Stimulated activated CD8-positive, alpha-beta memory T cell treated with anti-CD3 and anti-CD28 coated beads, Interleukin-12 subunit alpha, Interleukin-12 subunit beta, amount 100 ng/mL, for 24 hours (primary cell): ENCODE data around the gene CELF4.
"Not testable (repeated sequence)": the region's sequence is repeated elsewhere in the genome, so short reads cannot be mapped to it uniquely, and the experiment has no call there.

ENCODE experiments used
- DNase-seq: peaks from one replicate; pipeline ENCODE4 v3.0.0-alpha.2; 2020; ENCODE audit errors: extremely low read depth

The CELF4 gene

GRCh38 chr18:37358061-37358460 lies 207.5 kb downstream of the CELF4 start:
- DNase-seq, result not testable (repeated sequence)

- DNase-seq, result no peak
These were observed 209.8 kb downstream of the CELF4 start for GRCh38 chr18:37355772-37356171.

- DNase-seq, result no peak
These were observed 214.5 kb downstream of the CELF4 start for GRCh38 chr18:37351110-37351509.

GRCh38 chr18:37348729-37349128 lies 216.9 kb downstream of the CELF4 start:
- DNase-seq, result no peak

GRCh38 chr18:37346048-37346447 lies 219.6 kb downstream of the CELF4 start:
- DNase-seq, result no peak

- DNase-seq, result no peak
These were observed 222.1 kb downstream of the CELF4 start for GRCh38 chr18:37343542-37343851.

- no peak for DNase-seq
These were observed 224.0 kb downstream of the CELF4 start for GRCh38 chr18:37341473-37342086.

- no peak for DNase-seq
These were observed 224.6 kb downstream of the CELF4 start for GRCh38 chr18:37341016-37341415.

GRCh38 chr18:37339701-37340215 lies 225.8 kb downstream of the CELF4 start:
- no peak for DNase-seq

- DNase-seq, result no peak
These were observed 228.9 kb downstream of the CELF4 start for GRCh38 chr18:37336568-37337285.

- DNase-seq, result no peak
These were observed 230.2 kb downstream of the CELF4 start for GRCh38 chr18:37335409-37335736.

GRCh38 chr18:37334631-37335408 lies 230.8 kb downstream of the CELF4 start:
- no peak for DNase-seq

- no peak for DNase-seq
These were observed 232.8 kb downstream of the CELF4 start for GRCh38 chr18:37332628-37333420.

- DNase-seq, result no peak
These were observed 233.4 kb downstream of the CELF4 start for GRCh38 chr18:37332219-37332618.

GRCh38 chr18:37330173-37330572 lies 235.4 kb downstream of the CELF4 start:
- DNase-seq, result no peak

- no peak for DNase-seq
These were observed 236.5 kb downstream of the CELF4 start for GRCh38 chr18:37328946-37329719.

- no peak for DNase-seq
These were observed 238.5 kb downstream of the CELF4 start for GRCh38 chr18:37327063-37327577.

- DNase-seq, result no peak
These were observed 243.0 kb downstream of the CELF4 start for GRCh38 chr18:37322492-37323035.

GRCh38 chr18:37321582-37322491 lies 243.8 kb downstream of the CELF4 start:
- DNase-seq, result no peak

- DNase-seq, result no peak
These were observed 245.3 kb downstream of the CELF4 start for GRCh38 chr18:37320317-37320716.
